ENCODE results near the gene VEZT. TPM values are rescaled to one million over a fixed set of nuclear protein-coding genes. Genes with fewer than 3 reads are reported as not detected.

The VEZT gene
- total and polyA plus RNA-seq, 10 of the 15 experiments (the other 5 are each of a cell fraction or from before 2014, with no cell fraction given), result 32.8 to 134 (median 66.2) TPM

DNA sequence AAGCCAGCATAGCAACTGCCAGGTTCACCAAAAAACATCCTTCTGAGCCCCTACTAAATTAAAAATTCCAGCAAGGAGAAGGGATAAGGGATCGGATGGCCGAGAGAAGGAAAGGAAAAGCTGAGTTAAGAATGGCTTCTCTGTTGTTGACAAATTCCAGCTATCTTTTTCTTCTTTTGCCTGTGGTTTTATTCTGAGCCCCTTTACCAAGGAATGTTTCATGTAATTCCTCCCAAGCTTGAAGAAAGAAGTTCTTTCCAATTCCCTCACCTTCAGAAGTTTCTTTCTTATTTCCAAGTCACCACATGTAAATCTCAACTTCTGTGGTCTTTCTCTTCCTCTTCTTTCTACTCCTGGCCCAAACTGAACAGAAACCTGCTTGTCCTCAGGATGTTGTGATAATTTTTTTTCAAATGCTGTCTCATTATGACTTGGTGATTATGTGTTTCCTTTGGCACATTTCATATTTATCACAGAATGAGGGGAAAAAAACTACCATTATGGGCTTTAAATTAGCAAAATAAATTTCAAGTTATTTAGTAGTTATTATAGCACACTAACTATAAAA, 40.3 kb upstream of the VEZT start:
- no TSS peak for BruUV-seq (replicated peaks)
- in situ Hi-C loops (cut with MboI), result no loop called here
- Histone ChIP-seq H2AFZ (ENCODE audit: control insufficient read depth, low read depth, low read length) (no peak overlapping the region), H3K9ac (ENCODE audit: control insufficient read depth, insufficient read depth, low read length) (no peak overlapping the region), H4K20me1 (ENCODE audit: control insufficient read depth, insufficient read depth) (no peaks in the 10 kb centered on the region), H3K27ac (ENCODE audit: control insufficient read depth, insufficient read depth) (no peak overlapping the region), H3K36me3 (ENCODE audit: control insufficient read depth in 2 of 2, insufficient read depth in 2 of 2, low read length in 1 of 2) (no peaks in the 10 kb centered on the region), H3K79me2 (ENCODE audit: control insufficient read depth, insufficient read depth, low read length) (no peaks in the 10 kb centered on the region), H3K27me3 (replicated peaks in 1 of 2; ENCODE audit: control insufficient read depth in 2 of 2, insufficient read depth in 2 of 2, low read length in 1 of 2) (no peaks in the 10 kb centered on the region), H3K9me3 (replicated peaks; ENCODE audit: control insufficient read depth, insufficient read depth, low read length) (no peaks in the 10 kb centered on the region), H3K4me2 (ENCODE audit: control insufficient read depth, insufficient read depth) (no peak overlapping the region), H3K4me1 (ENCODE audit: control insufficient read depth, insufficient read depth, low read length) (peaks cover 4% of the 10 kb centered on the region; the same call in 1 of the 2 replicates), H3K4me3 (no peak overlapping the region)
- TF ChIP-seq, protein P1, sequence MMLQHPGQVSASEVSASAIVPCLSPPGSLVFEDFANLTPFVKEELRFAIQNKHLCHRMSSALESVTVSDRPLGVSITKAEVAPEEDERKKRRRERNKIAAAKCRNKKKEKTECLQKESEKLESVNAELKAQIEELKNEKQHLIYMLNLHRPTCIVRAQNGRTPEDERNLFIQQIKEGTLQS (IDR thresholded peaks at IDR 0.05; ENCODE audit: borderline replicate concordance, extremely low read depth, low read depth, low read length), result no peak
- TF ChIP-seq EED (IDR thresholded peaks at IDR 0.05; ENCODE audit: low read depth) (peak; percentile 35; the same call in 1 of the 2 replicates), RUNX3 (IDR thresholded peaks at IDR 0.05; ENCODE audit: low read length) (peak; percentile 52)
- intact Hi-C loops (cut with micrococcal nuclease; ENCODE audit: unreplicated experiment), result no loop called here
- FAIRE-seq (no peak), ATAC-seq (no peak), DNase-seq (ENCODE audit: low read depth, low spot score) (no peak)
- WGBS (ENCODE audit: insufficient coverage, insufficient replicate concordance, low lambda C conversion rate, missing lambda C conversion rate), result 59% methylated on average over 2 of the region's 2 CpGs
- SMC1A ChIA-PET (ENCODE audit: uncharacterized antibody, unreplicated experiment), result no interaction called here
- CTCF ChIA-PET, result interaction anchor here (0.6 kb wide), 1 partner anchor 68 kb away, joined by 3 read pairs; no protein-coding TSS in a partner anchor
- POLR2A ChIA-PET, result no interaction called here
- RAD21 ChIA-PET (ENCODE audit: unreplicated experiment), result no interaction called here

DNA sequence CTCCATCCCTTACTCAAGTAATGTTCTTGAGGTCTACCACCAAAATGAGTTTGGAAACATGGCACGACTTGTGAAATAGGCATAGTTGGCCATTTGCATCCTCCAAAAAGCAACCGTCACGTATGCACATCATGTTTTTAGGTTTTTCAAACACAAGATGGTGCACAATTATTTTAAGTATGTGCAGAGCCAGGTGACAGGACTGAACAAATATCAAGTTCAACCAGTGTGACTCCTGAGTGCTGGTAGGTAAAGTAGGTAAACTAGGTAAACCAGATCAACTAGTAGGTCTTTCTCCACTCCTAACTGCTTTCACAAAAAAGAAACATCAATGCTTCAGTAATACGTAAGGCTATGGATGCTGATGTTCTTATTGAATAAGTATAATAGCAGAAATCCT, 39.5 kb upstream of the VEZT start:
- WGBS (ENCODE audit: insufficient coverage, insufficient replicate concordance, low lambda C conversion rate, missing lambda C conversion rate), result 77% methylated on average over 4 of the region's 4 CpGs
- no peaks in the 10 kb centered on the region for H3K36me3 ChIP-seq (ENCODE audit: control insufficient read depth in 2 of 2, insufficient read depth in 2 of 2, low read length in 1 of 2)
- intact Hi-C loops (cut with micrococcal nuclease; ENCODE audit: unreplicated experiment), result no loop called here
- RAD21 ChIA-PET (ENCODE audit: unreplicated experiment), result no interaction called here
- in situ Hi-C loops (cut with MboI), result no loop called here
- H2AFZ ChIP-seq (ENCODE audit: control insufficient read depth, low read depth, low read length), result no peak overlapping the region
- no peaks in the 10 kb centered on the region for H3K9me3 ChIP-seq (replicated peaks; ENCODE audit: control insufficient read depth, insufficient read depth, low read length)
- ATAC-seq (no peak), DNase-seq (ENCODE audit: low read depth, low spot score) (no peak), FAIRE-seq (no peak)
- no peak overlapping the region for H3K4me3 ChIP-seq
- no peak overlapping the region for H3K4me2 ChIP-seq (ENCODE audit: control insufficient read depth, insufficient read depth)
- H3K9ac ChIP-seq (ENCODE audit: control insufficient read depth, insufficient read depth, low read length), result no peak overlapping the region
- no peaks in the 10 kb centered on the region for H4K20me1 ChIP-seq (ENCODE audit: control insufficient read depth, insufficient read depth)
- H3K79me2 ChIP-seq (ENCODE audit: control insufficient read depth, insufficient read depth, low read length), result no peaks in the 10 kb centered on the region
- POLR2A ChIA-PET, result no interaction called here
- H3K27me3 ChIP-seq (replicated peaks in 1 of 2; ENCODE audit: control insufficient read depth in 2 of 2, insufficient read depth in 2 of 2, low read length in 1 of 2), result no peaks in the 10 kb centered on the region
- no TSS peak for BruUV-seq (replicated peaks)
- SMC1A ChIA-PET (ENCODE audit: uncharacterized antibody, unreplicated experiment), result no interaction called here
- TF ChIP-seq IKZF1 (conservative IDR thresholded peaks at IDR 0.05) (no peak), NR2C1 (IDR thresholded peaks at IDR 0.05) (no peak), SMAD1 (IDR thresholded peaks at IDR 0.05; ENCODE audit: low read depth, partially characterized antibody) (no peak), SMAD5 (IDR thresholded peaks at IDR 0.05; ENCODE audit: low read depth) (no peak), SRF (IDR thresholded peaks at IDR 0.05; ENCODE audit: low read depth in 2 of 2, low read length in 2 of 2) (no peak), TARDBP (IDR thresholded peaks at IDR 0.05; ENCODE audit: borderline replicate concordance) (no peak)
- TF ChIP-seq, protein P2, sequence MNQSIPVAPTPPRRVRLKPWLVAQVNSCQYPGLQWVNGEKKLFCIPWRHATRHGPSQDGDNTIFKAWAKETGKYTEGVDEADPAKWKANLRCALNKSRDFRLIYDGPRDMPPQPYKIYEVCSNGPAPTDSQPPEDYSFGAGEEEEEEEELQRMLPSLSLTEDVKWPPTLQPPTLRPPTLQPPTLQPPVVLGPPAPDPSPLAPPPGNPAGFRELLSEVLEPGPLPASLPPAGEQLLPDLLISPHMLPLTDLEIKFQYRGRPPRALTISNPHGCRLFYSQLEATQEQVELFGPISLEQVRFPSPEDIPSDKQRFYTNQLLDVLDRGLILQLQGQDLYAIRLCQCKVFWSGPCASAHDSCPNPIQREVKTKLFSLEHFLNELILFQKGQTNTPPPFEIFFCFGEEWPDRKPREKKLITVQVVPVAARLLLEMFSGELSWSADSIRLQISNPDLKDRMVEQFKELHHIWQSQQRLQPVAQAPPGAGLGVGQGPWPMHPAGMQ (IDR thresholded peaks at IDR 0.05; ENCODE audit: borderline replicate concordance), result no peak
- CTCF ChIA-PET, result no interaction called here
- H3K4me1 ChIP-seq (ENCODE audit: control insufficient read depth, insufficient read depth, low read length), result peaks cover 6% of the 10 kb centered on the region
- no peak overlapping the region for H3K27ac ChIP-seq (ENCODE audit: control insufficient read depth, insufficient read depth)
